Trophoblast cell (in vitro differentiated cells and primary cell): ENCODE results near the gene EVPL.
"Not testable (repeated sequence)": the region's sequence is repeated elsewhere in the genome, so short reads cannot be mapped to it uniquely, and the experiment has no call there.

ENCODE experiments used
- DNase-seq, 2 donors: peaks; one replicate each; pipeline ENCODE4 v3.0.0-alpha.2; 2016
- H2AFZ ChIP-seq: 2 replicates; pipeline ENCODE4 v1.6.1; 2013; ENCODE audit warnings: low read length, moderate library complexity, mild to moderate bottlenecking; ENCODE audit not compliant: insufficient read depth, poor library complexity
- H2AK5ac ChIP-seq: 2 replicates; pipeline ENCODE4 v1.6.1; 2013; ENCODE audit warnings: mild to moderate bottlenecking, low read length
- H2BK120ac ChIP-seq: 2 replicates; pipeline ENCODE4 v1.6.1; 2013; ENCODE audit warnings: low read length, mild to moderate bottlenecking, moderate library complexity; ENCODE audit not compliant: insufficient read depth, poor library complexity
- H2BK12ac ChIP-seq: 2 replicates; pipeline ENCODE4 v1.6.1; 2013; ENCODE audit warnings: mild to moderate bottlenecking, low read length, moderate library complexity
- H2BK5ac ChIP-seq: 2 replicates; pipeline ENCODE4 v1.6.1; 2013; ENCODE audit warnings: low read length, low read depth, moderate library complexity, mild to moderate bottlenecking; ENCODE audit not compliant: poor library complexity
- H3K14ac ChIP-seq: 2 replicates; pipeline ENCODE4 v1.6.1; 2013; ENCODE audit warnings: mild to moderate bottlenecking, low read length
- H3K18ac ChIP-seq: 2 replicates; pipeline ENCODE4 v1.6.1; 2013; ENCODE audit warnings: mild to moderate bottlenecking, low read length
- H3K23ac ChIP-seq: 2 replicates; pipeline ENCODE4 v1.6.1; 2013; ENCODE audit warnings: low read length
- H3K27ac ChIP-seq: 2 replicates; pipeline ENCODE4 v1.5.1; 2013; ENCODE audit warnings: low read depth, mild to moderate bottlenecking, inconsistent platforms, low read length, moderate library complexity
- H3K27me3 ChIP-seq: 2 replicates; pipeline ENCODE4 v1.6.1; 2013; ENCODE audit warnings: inconsistent platforms, mild to moderate bottlenecking, low read length, moderate library complexity; ENCODE audit not compliant: insufficient read depth
- H3K36me3 ChIP-seq, 2 experiments: 1 replicate in 1 of 2; 2 replicates in 1 of 2; pipeline ENCODE4 v1.6.1; 2013; ENCODE audit warnings: low read length in 2 of 2, mild to moderate bottlenecking in 2 of 2, moderate library complexity in 1 of 2; ENCODE audit not compliant: insufficient read depth in 2 of 2, control insufficient read depth in 1 of 2
- H3K4ac ChIP-seq: 2 replicates; pipeline ENCODE4 v1.6.1; 2013; ENCODE audit warnings: low read depth, mild to moderate bottlenecking, low read length, moderate library complexity
- H3K4me1 ChIP-seq, 2 experiments: 1 replicate in 1 of 2; 2 replicates in 1 of 2; pipeline ENCODE4 v1.6.1; 2013; ENCODE audit warnings: low read length in 2 of 2, mild to moderate bottlenecking in 2 of 2, moderate library complexity in 1 of 2; ENCODE audit not compliant: insufficient read depth in 2 of 2, control insufficient read depth in 1 of 2
- H3K4me2 ChIP-seq: 2 replicates; pipeline ENCODE4 v1.6.1; 2013; ENCODE audit warnings: inconsistent platforms, mild to moderate bottlenecking, low read length, moderate library complexity
- H3K4me3 ChIP-seq: 2 replicates; pipeline ENCODE4 v1.5.1; 2013; ENCODE audit warnings: mild to moderate bottlenecking, low read depth, low read length, inconsistent platforms
- H3K79me1 ChIP-seq: one replicate; pipeline ENCODE4 v1.6.1; 2013; ENCODE audit warnings: low read length
- H3K79me2 ChIP-seq: 2 replicates; pipeline ENCODE4 v1.6.1; 2013; ENCODE audit warnings: low read length, mild to moderate bottlenecking; ENCODE audit not compliant: control insufficient read depth, insufficient read depth, poor library complexity
- H3K9ac ChIP-seq: 2 replicates; pipeline ENCODE4 v1.6.1; 2013; ENCODE audit warnings: mild to moderate bottlenecking, low read length
- H3K9me3 ChIP-seq: 2 replicates; pipeline ENCODE4 v1.6.1; 2013; ENCODE audit warnings: low read depth, mild to moderate bottlenecking, control low read depth, inconsistent platforms, low read length; ENCODE audit not compliant: insufficient read depth
- H4K12ac ChIP-seq: 2 replicates; pipeline ENCODE4 v1.6.1; 2013; ENCODE audit warnings: low read depth, mild to moderate bottlenecking, low read length, moderate library complexity
- H4K8ac ChIP-seq: 2 replicates; pipeline ENCODE4 v1.6.1; 2013; ENCODE audit warnings: low read depth, mild to moderate bottlenecking, low read length, moderate library complexity
- H4K91ac ChIP-seq: one replicate; pipeline ENCODE4 v1.6.1; 2013; ENCODE audit warnings: low read depth, mild to moderate bottlenecking, low read length, moderate library complexity
- WGBS: extraction: QIAGEN DNeasy Blood & Tissue Kit; methylation state at CpG from one replicate; pipeline ENCODE4 v1.1.7; 2013; ENCODE audit warnings: missing lambda C conversion rate; ENCODE audit not compliant: insufficient read length, insufficient coverage; ENCODE audit errors: extremely low coverage; 5-methylcytosine and 5-hydroxymethylcytosine counted together

EVPL gene

DNA sequence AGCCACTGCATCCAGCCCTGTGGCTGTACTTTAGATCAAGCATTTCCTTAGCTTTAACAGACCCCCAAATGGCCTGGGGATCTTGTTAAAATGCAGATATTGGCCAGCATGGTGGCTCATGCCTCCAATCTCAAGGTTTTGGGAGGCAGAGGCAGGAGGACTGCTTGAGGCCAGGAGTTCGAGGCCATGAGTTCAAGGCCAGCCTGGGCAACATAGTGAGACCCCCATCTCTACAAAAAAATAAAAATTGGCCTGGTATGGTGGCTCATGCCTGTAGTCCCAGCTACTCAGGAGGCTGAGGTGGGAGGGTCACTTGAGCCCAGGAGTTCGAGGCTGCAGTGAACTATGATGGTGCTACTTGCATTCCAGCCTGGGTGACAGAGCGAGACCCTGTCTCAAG, 15.8 kb upstream of the EVPL start:
- H3K4me2 ChIP-seq, H2AK5ac ChIP-seq: not testable (repeated sequence)

GRCh38 chr17:76040376-76040775, 13.3 kb upstream of the EVPL start:
- no peak for DNase-seq

More for the DNA sequence above, 15.8 kb upstream of the EVPL start:
- H3K9ac ChIP-seq, H3K14ac ChIP-seq, H2BK120ac ChIP-seq, H2BK12ac ChIP-seq, H3K79me1 ChIP-seq, H2AFZ ChIP-seq, H3K23ac ChIP-seq, H3K4ac ChIP-seq, DNase-seq, H4K12ac ChIP-seq, H4K91ac ChIP-seq, H3K79me2 ChIP-seq, H3K18ac ChIP-seq, H3K27me3 ChIP-seq, H3K4me1 ChIP-seq, H3K27ac ChIP-seq, H3K9me3 ChIP-seq, H3K4me3 ChIP-seq, H2BK5ac ChIP-seq, H4K8ac ChIP-seq: not testable (repeated sequence)
- WGBS, result no CpG with 5 or more reads among the region's 3 CpGs
- H3K36me3 ChIP-seq, result peaks cover 72 to 85% of the 10 kb centered on the region in 2 experiments

GRCh38 chr17:76039121-76039520, 12.0 kb upstream of the EVPL start:
- H4K91ac ChIP-seq, result no peak overlapping the region
- no peak for DNase-seq
- H3K79me1 ChIP-seq, result no peaks in the 10 kb centered on the region
- H2BK120ac ChIP-seq, result no peak overlapping the region
- H3K36me3 ChIP-seq, result peaks cover 40 to 53% of the 10 kb centered on the region in 2 experiments
- H3K27ac ChIP-seq, result no peak overlapping the region
- no peak overlapping the region for H2BK12ac ChIP-seq
- H3K23ac ChIP-seq, result no peak overlapping the region
- H3K18ac ChIP-seq, result no peak overlapping the region
- no CpG with 5 or more reads among the region's 6 CpGs for WGBS
- no peak overlapping the region for H3K14ac ChIP-seq
- no peak overlapping the region for H4K8ac ChIP-seq
- no peak overlapping the region for H2AK5ac ChIP-seq
- H3K4me1 ChIP-seq, result no peaks in the 10 kb centered on the region
- H3K4ac ChIP-seq, result no peak overlapping the region
- H3K79me2 ChIP-seq, result no peaks in the 10 kb centered on the region
- H4K12ac ChIP-seq, result no peak overlapping the region
- no peaks in the 10 kb centered on the region for H3K27me3 ChIP-seq
- no peak overlapping the region for H2AFZ ChIP-seq
- no peak overlapping the region for H3K9ac ChIP-seq
- no peak overlapping the region for H3K4me3 ChIP-seq
- no peaks in the 10 kb centered on the region for H3K9me3 ChIP-seq
- no peak overlapping the region for H2BK5ac ChIP-seq
- H3K4me2 ChIP-seq, result no peak overlapping the region

More at GRCh38 chr17:76040376-76040775, 13.3 kb upstream of the EVPL start:
- no peak overlapping the region for H4K91ac ChIP-seq
- peaks cover 51 to 65% of the 10 kb centered on the region in 2 experiments for H3K36me3 ChIP-seq
- no peaks in the 10 kb centered on the region for H3K27me3 ChIP-seq
- H3K4me3 ChIP-seq, result no peak overlapping the region
- H3K14ac ChIP-seq, result no peak overlapping the region
- H3K4me2 ChIP-seq, result no peak overlapping the region
- no peak overlapping the region for H2BK120ac ChIP-seq
- H3K4me1 ChIP-seq, result no peaks in the 10 kb centered on the region
- H2AFZ ChIP-seq, result no peak overlapping the region
- no peak overlapping the region for H3K18ac ChIP-seq
- H3K4ac ChIP-seq, result no peak overlapping the region
- H3K27ac ChIP-seq, result no peak overlapping the region
- H4K12ac ChIP-seq, result no peak overlapping the region
- H3K23ac ChIP-seq, result no peak overlapping the region
- WGBS, result no CpG with 5 or more reads among the region's 6 CpGs
- H2AK5ac ChIP-seq, result no peak overlapping the region
- H3K9me3 ChIP-seq, result no peaks in the 10 kb centered on the region
- no peak overlapping the region for H2BK5ac ChIP-seq
- no peak overlapping the region for H3K9ac ChIP-seq
- H2BK12ac ChIP-seq, result no peak overlapping the region
- no peaks in the 10 kb centered on the region for H3K79me2 ChIP-seq
- no peak overlapping the region for H4K8ac ChIP-seq
- no peaks in the 10 kb centered on the region for H3K79me1 ChIP-seq

DNA sequence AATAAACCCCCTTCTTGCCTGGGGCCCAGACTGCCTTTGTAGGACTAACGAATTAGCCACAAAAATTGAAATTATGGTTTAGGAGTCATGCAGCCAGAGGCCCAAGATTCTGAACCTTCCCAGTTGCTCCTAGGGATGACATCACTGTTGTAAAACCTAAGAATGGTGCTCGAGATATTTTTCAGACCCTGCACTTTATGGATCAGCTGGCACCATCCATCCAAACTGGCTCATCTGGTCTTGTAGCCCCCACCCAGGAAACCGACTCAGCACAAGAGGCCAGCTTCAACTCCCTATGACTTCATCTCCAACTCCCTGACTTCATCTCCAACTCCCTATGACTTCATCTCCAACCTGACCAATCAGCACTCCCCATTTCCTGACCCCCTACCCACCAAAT, 10.9 kb upstream of the EVPL start:
- Histone ChIP-seq H2BK120ac (no peak overlapping the region), H2BK5ac (no peak overlapping the region), H3K4me2 (no peak overlapping the region), H3K9me3 (peaks cover 5% of the 10 kb centered on the region), H3K79me1 (no peaks in the 10 kb centered on the region), H3K4me3 (no peak overlapping the region), H3K9ac (no peak overlapping the region), H3K4me1 (no peaks in the 10 kb centered on the region), H3K27me3 (no peaks in the 10 kb centered on the region), H3K4ac (no peak overlapping the region), H3K18ac (no peak overlapping the region), H3K27ac (no peak overlapping the region), H3K23ac (no peak overlapping the region), H2AK5ac (no peak overlapping the region), H4K8ac (no peak overlapping the region), H4K91ac (no peak overlapping the region), H4K12ac (no peak overlapping the region), H2BK12ac (no peak overlapping the region), H2AFZ (no peak overlapping the region), H3K14ac (no peak overlapping the region), H3K36me3 (peaks cover 33 to 42% of the 10 kb centered on the region in 2 experiments), H3K79me2 (no peaks in the 10 kb centered on the region)
- no peak for DNase-seq
- no CpG with 5 or more reads among the region's 3 CpGs for WGBS
